SK-N-MC (cell line): ENCODE results near the gene NRXN3.

Experiments
- EZH2 ChIP-seq: fragments of 200-600 bp; sonication (generic); IDR thresholded peaks from one replicate; pipeline ENCODE4 v1.6.1; 2017; ENCODE audit warnings: antibody characterized with exemption
- POLR2AphosphoS5 ChIP-seq: IDR thresholded peaks from 2 replicates; pipeline ENCODE4 v1.6.1; 2012; ENCODE audit warnings: mild to moderate bottlenecking, low read depth, low read length, borderline replicate concordance

- TF ChIP-seq POLR2AphosphoS5, result no peak
- no peak for TF ChIP-seq EZH2
Observed at GRCh38 chr14:78586681-78587080, 416.5 kb downstream of the NRXN3 start.
